ENCODE measurements around the gene ZNF177.

- TF ChIP-seq CTCF (conservative IDR thresholded peaks at IDR 0.05; ENCODE audit: low read depth, low read length) (no peak), EZH2 (IDR thresholded peaks at IDR 0.05; ENCODE audit: low read length, unreplicated experiment) (no peak)
These were observed 38.2 kb upstream of the ZNF177 start for GRCh38 chr19:9324584-9324962.
